ENCODE measurements around the gene RGS16.

RGS16 gene

DNA sequence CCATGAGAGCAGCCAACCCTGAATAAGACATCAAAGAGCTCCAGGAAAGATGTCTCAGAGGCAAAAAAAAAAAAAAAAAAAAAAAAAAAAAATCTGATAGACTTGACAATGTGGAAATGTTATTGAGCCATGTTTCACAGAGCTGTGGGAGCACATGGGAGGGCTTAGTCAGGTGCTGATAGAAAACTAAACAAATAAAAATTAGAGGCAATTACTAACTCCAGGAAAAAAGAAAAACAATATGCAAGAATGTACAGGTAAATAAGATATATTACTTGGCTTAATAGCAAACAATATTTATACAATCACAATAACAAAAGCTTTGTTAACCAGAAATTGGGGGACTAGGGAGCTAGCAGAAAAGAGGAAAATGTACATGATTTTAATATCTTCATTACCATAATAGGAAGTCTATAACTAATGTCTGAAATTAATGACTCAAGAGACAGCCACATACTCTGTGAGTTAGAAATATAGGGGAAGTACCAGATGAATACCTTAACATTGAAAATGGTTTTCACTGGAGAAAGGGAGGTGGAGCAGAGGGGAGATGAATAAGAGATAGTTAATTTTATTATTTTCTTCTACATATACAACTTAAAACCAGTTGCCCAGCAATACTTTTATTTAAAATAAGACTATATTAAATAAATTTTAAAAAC is 16.9 kb upstream of the RGS16 start:
- POLR2A ChIA-PET = no interaction called here
- CTCF ChIA-PET = interaction anchor here (0.8 to 41.1 kb wide), 4 partner anchors 8 to 165 kb away, joined by 3 to 1252 read pairs (median 4); partner anchors contain the start of gene NPL
- DNase-seq (ENCODE audit: extremely low spot score) = no peak
- no peak for TF ChIP-seq CTCF (IDR thresholded peaks at IDR 0.05; ENCODE audit: control extremely low read depth, extremely low read depth, low read depth, missing control alignments)

GRCh38 chr1:182617734-182618351 is 13.7 kb upstream of the RGS16 start:
- DNase-seq (ENCODE audit: extremely low spot score) = no peak
- POLR2A ChIA-PET = interaction anchor here (3.0 kb wide), 1 partner anchor 14 kb away, joined by 20 read pairs; the partner anchor contains the start of gene RGS16
- TF ChIP-seq CTCF (IDR thresholded peaks at IDR 0.05; ENCODE audit: control extremely low read depth, extremely low read depth, low read depth, missing control alignments) = no peak
- CTCF ChIA-PET = interaction anchor here (0.7 to 41.1 kb wide), 5 partner anchors 9 to 168 kb away, joined by 3 to 1252 read pairs (median 14); partner anchors contain the start of genes NPL and RGS16

- POLR2A ChIA-PET = interaction anchor here (3.0 kb wide), 1 partner anchor 13 kb away, joined by 20 read pairs; the partner anchor contains the start of gene RGS16
- CTCF ChIA-PET = interaction anchor here (0.7 to 41.1 kb wide), 6 partner anchors 15 to 169 kb away, joined by 3 to 1252 read pairs (median 5); partner anchors contain the start of genes NPL and RGS16
- TF ChIP-seq CTCF (IDR thresholded peaks at IDR 0.05; ENCODE audit: control extremely low read depth, extremely low read depth, low read depth, missing control alignments) = no peak
- no peak for DNase-seq (ENCODE audit: extremely low spot score)
Measured at GRCh38 chr1:182617014-182617429, 12.8 kb upstream of the RGS16 start.

DNA sequence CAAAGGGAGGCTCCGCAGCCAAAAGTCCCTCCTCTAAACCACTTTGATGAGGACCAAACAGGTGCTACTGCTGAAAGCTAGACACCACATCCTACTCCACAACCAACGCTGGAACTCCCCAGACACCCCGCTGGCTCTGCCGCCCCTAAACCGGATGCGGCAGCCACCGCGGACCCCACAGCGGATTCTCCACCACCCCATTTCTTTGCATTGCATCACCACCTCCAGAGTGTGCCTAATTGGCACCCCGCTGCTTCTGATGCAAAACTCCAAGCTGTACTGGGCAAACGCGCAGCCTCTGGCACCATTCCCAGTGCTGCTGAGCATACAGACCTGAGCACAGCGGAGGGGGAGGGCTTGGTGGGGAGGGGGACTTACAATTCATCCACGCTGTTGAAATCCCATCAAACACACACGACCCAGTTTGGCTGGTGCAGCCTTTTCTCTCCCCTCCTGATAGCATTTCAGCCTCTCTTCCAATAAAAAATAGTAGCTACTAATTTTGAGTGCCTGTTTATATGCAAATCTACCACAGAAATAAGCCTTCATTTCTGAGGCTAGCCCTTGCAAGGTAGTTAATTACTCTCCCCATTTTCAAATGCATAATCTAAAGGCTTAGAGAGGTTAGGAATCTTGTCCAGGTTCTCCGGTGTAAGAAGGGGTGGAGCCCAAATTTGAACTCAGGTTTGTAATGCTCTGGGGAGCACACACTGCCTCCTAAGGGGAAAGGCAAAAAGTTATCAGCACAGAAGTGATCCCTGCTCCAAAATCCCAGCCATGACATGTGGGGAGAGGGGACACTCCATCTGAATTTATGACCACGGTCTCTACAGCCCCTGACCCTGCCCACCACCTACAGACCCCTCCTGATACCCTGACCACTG is 12.2 kb upstream of the RGS16 start:
- CTCF ChIA-PET = interaction anchor here (0.7 to 41.1 kb wide), 9 partner anchors 8 to 219 kb away, joined by 3 to 1252 read pairs (median 5); partner anchors contain the start of genes NPL and RGS16
- TF ChIP-seq CTCF (IDR thresholded peaks at IDR 0.05; ENCODE audit: control extremely low read depth, extremely low read depth, low read depth, missing control alignments) = no peak
- POLR2A ChIA-PET = interaction anchor here (3.0 kb wide), 1 partner anchor 13 kb away, joined by 20 read pairs; the partner anchor contains the start of gene RGS16
- peak; percentile 75 for DNase-seq (ENCODE audit: extremely low spot score)

DNA sequence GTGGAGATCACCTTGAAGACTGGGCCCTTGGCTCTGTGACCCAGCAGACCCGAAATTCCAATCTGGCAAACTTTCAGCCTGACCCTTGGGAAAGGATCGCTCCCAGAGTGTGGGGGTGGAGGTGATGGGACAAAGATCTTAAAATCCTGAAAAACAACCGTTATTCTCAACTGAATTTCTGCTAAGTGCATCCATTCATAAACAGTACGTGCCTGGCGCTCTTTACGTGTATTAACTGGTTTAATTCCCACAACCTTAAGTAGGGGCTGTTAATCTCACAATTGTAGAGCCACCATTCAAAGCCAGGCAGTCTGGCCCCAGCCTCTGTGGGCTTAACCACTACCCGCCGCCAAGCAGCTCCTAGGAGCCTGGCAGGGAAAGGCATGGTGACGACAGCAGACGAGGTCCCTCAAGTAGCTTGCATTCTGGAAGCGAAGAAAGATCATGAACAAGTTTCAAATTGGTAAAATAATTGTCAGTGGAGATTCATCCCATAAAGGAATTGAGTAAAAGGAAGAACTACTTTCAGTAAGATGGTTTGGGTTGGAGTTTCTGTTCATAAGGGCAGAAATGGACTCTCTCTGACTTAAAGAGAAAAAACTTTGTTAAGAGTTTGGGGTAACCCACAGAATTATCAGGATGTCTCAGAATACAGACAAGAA is 11.4 kb upstream of the RGS16 start:
- ChIA-PET POLR2A (interaction anchor here (3.0 kb wide), 1 partner anchor 12 kb away, joined by 20 read pairs; the partner anchor contains the start of gene RGS16), CTCF (interaction anchor here (1.2 to 41.1 kb wide), 11 partner anchors 9 to 530 kb away, joined by 3 to 1252 read pairs (median 4); partner anchors contain the start of genes NPL and RGS16)
- TF ChIP-seq CTCF (IDR thresholded peaks at IDR 0.05; ENCODE audit: control extremely low read depth, extremely low read depth, low read depth, missing control alignments) = no peak
- DNase-seq (ENCODE audit: extremely low spot score) = no peak

All from GM10248 (cell line).